ENCODE data around the gene PEX11B.
A peak's percentile ranks its signal among the peaks of the same experiment; 100 is the strongest.

The PEX11B gene, protein sequence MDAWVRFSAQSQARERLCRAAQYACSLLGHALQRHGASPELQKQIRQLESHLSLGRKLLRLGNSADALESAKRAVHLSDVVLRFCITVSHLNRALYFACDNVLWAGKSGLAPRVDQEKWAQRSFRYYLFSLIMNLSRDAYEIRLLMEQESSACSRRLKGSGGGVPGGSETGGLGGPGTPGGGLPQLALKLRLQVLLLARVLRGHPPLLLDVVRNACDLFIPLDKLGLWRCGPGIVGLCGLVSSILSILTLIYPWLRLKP

DNA sequence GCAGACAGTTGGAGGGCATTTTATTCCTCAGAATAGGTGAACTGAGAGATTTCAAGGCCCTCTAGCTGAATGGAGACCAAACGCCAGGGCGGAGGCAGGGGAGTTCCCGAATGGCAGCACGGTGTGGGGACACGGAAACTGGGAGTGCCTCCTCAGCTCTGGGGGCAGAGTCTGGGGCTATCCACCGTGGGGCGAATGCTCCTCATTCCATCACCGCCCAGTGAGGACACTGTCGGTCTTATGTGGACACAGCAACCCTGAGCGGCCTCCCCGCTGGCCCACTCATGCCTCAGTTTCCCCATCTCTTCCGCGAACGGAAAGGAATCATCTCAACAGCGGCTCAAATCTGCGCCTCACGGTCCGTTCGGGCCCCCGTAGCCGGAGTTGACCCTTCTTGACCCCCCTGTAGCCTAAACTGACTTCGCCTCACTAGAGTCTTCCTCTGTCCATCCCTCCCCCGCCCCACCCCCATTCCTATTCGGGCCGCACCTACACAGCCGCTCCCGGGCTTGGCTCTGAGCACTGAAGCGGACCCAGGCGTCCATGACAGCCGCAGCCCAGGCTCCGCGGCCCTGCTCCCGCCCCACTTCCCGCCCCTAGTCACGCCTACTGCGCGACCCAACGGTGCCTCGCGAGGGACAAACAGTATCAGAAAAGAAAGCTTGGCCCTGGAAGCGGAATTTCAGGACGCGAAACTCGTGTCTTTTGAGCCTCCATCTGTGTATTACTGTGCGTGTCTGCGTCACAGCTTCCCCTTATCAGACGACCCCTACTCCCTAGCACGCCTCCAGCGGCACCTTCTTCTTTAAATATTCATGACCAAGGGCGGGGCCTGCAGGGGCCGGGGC lies at the start of gene PEX11B:
Gene PEX11B (minus strand): TSS at position 574 of the 848 bp plus-strand sequence. CDS start 29 bp downstream, at position 545.
- in situ Hi-C loops (cut with MboI; ENCODE audit: low sequenced_read_pairs), result no loop called here
- Histone ChIP-seq H3K27me3 (ENCODE audit: low read depth) (no peaks in the 10 kb centered on the region), H3K4me1 (peaks cover 8% of the 10 kb centered on the region), H3K9me3 (no peaks in the 10 kb centered on the region), H3K4me3 (peak within 1 kb of the TSS; percentile 73), H3K36me3 (replicated peaks) (peaks cover 15% of the 10 kb centered on the region)
- DNase-seq (ENCODE audit: low spot score in 2 of 2), result peak; percentile 87 to 90

DNA sequence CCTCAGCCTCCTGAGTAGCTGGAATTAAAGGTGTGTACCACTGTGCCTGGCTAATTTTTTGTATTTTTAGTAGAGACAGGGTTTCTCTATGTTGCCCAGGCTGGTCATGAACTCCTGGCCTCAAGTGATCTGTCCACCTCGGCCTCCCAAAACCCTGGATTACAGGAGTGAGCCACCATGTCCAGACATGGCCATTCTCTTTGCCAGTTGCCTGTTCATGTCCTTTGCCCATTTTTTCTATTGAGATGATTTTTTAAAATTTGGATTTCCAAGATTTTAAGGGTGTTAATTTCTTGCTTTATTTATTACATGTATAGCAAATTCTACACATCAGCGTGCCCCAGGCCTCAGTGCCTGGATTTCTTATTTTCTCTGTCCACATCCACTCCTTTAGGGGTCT lies 48.8 kb upstream of the PEX11B start:
- no peak for DNase-seq (ENCODE audit: low spot score in 2 of 2)
- Histone ChIP-seq H3K27me3 (ENCODE audit: low read depth) (no peaks in the 10 kb centered on the region), H3K4me1 (peaks cover 15% of the 10 kb centered on the region), H3K9me3 (no peaks in the 10 kb centered on the region), H3K4me3 (no peak overlapping the region), H3K36me3 (replicated peaks) (no peaks in the 10 kb centered on the region)
- in situ Hi-C loops (cut with MboI; ENCODE audit: low sequenced_read_pairs), result no loop called here

DNA sequence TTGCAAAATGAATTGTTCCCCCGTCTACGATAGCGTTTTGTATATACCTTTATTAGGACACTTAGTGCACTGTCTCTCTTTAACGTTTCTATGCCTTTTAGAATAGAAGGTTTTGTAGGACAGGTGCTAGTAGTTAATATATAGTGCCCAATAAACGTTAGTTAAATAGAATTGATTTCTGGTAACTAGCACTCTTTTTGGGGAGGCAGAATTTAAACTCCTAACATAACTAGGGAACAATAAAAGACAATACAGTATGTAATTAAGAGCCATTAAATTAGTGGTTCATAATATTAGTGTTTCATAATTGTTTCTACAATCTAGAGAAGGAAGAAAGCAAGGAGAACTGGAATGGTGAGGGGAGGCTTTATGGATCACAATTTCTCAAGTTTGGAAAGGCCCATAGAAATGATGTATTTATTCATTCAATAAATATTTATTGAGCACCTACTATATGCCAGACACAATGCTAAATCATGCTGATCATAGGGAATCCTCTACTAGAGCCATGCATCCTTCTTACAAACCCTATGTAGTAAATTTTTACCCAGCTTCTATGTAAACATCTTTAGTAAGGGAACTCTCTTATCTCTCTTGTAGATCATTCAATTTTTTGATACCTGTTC lies 46.7 kb upstream of the PEX11B start:
- Histone ChIP-seq H3K4me1 (peaks cover 29% of the 10 kb centered on the region), H3K9me3 (no peaks in the 10 kb centered on the region), H3K27me3 (ENCODE audit: low read depth) (no peaks in the 10 kb centered on the region), H3K4me3 (peak overlapping the region; percentile 44), H3K36me3 (replicated peaks) (no peaks in the 10 kb centered on the region)
- no peak for DNase-seq (ENCODE audit: low spot score in 2 of 2)
- in situ Hi-C loops (cut with MboI; ENCODE audit: low sequenced_read_pairs), result no loop called here

DNA sequence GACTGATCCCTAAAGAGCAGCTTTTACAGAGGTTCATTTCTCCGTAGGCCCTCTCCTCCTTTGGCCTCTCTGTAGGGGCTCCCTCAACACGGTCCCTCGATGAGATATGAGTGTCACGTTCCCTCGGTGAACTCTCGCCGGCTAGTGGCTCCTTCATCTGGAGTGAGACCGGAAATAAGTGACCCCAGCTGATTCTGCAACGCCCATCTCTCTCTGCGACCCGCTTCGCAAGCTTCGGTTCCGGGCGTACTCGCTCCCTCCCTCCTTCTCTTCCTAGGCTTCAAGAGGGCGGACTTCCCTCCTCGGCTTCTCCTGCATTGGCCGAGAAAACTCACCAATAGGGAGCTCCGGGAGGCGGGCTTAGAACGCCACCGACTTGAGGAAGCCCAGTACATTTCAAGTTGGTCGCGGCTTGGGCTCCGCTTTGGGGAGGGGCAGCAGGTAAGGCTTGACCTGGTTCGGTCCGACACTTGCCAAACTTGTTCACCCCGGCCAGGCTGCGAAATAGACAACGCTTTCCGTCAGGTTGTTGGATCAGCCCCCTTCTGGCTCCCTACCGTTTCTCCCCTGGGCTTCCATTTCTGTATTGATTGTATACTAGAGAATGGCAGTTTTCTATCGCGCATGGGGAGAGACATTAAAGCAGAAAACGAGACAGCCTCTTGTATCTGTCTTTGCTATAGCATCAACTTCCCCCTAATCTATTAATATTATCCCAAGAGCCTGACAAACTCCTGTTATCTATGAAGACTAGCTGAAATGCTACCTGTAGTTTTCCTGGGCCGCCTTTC lies 46.0 kb upstream of the PEX11B start, which contains the start of the genes ANKRD34A and POLR3GL:
Gene ANKRD34A (minus strand): TSS at position 248 of the 791 bp plus-strand sequence. CDS start 2,816 bp downstream, outside the sequence.
Gene POLR3GL (plus strand): TSS at position 363 of the 791 bp plus-strand sequence. CDS start 10,176 bp downstream, outside the sequence.
- Histone ChIP-seq H3K36me3 (replicated peaks) (no peaks in the 10 kb centered on the region), H3K27me3 (ENCODE audit: low read depth) (no peaks in the 10 kb centered on the region), H3K4me3 (peak within 1 kb of the TSS; percentile 44), H3K9me3 (no peaks in the 10 kb centered on the region), H3K4me1 (peaks cover 29% of the 10 kb centered on the region)
- in situ Hi-C loops (cut with MboI; ENCODE audit: low sequenced_read_pairs), result loop anchor here (5.0 kb wide), 1 partner anchor 37 kb away; the partner anchor contains the start of gene RBM8A
- peak; percentile 92 to 95 for DNase-seq (ENCODE audit: low spot score in 2 of 2)

DNA sequence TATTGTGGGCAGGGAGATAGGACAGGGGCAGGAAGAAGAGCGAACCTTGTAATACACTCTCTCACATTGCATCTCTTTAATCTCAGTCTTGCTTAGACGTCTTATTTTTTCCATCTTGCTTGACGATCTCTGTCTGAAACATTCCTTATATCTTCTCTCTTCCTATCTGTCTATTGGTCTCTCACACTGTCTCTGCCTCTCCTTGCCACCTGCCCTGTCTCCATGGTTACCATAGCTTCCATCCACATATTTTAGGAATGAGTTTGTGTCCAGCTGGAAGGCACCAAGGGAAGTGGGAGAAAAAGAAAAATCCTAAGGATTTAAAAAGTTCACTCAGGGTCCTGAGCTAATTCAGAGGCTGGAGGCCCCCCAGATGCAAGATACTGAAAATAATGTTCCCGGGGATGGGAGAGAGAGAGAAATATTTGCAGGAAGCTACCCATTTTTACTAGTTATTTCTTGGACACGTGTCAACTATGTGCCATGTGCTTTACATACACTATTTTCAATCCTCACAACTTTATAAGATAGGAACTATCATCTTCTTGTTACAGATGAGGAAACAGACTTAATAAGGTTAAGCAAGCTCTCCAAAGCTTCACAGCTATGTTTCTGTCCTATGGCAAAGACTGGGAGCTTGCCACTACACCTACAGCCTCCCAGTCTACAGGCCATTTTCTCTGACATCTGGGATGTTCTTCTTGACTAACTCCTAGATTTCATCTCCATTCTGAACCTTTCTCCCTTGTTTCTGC lies 44.9 kb upstream of the PEX11B start:
- Histone ChIP-seq H3K36me3 (replicated peaks) (no peaks in the 10 kb centered on the region), H3K9me3 (no peaks in the 10 kb centered on the region), H3K4me1 (peaks cover 31% of the 10 kb centered on the region), H3K27me3 (ENCODE audit: low read depth) (no peaks in the 10 kb centered on the region), H3K4me3 (peak overlapping the region; percentile 44)
- in situ Hi-C loops (cut with MboI; ENCODE audit: low sequenced_read_pairs), result loop anchor here (5.0 kb wide), 1 partner anchor 36 kb away; the partner anchor contains the start of gene RBM8A
- DNase-seq (ENCODE audit: low spot score in 2 of 2), result no peak

DNA sequence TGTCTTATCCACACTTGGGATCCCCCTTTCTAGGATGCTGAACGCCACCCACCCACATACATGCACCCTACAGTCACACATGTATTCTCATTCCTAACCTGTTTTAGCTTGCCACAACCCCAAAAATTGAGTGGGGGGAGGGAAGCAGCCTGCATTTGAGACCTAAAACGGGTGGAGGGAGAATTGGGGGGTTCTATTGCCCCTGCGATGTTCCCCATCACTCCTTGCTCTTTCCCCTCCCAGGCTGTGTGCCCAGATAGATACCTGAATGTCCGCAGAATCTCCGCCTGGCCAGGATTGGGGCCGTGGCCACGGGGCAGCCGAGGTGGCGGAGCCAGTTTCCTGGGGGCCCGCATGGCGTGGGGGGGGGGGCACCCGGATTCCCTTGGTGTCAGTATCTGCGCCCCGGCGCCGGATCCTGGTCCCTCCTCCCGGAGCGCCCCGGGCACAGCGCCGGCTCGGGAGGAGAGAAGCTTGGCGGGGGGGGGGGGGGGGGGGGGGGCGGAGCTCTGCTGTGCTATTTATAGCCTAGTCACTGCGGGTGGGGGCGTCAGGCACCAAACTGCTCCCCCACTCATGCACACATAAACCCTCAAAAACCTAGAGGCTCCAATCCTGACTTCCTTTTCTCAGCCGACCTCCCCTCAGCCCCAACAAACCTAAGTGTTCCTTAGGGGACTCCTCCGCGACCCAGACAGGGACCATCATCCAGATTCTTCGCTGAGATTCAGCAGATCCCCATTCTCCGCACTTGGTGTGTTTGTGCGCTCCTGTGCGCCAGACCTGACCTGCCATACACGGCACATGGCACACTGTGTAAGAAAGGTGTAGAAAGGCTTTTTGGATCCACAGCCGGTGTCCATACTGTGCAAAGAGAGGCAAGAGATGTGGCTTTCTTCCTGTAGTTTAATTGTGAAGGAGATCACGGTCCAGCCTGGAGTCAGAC lies 43.9 kb upstream of the PEX11B start:
- no peaks in the 10 kb centered on the region for H3K36me3 ChIP-seq (replicated peaks)
- H3K4me1 ChIP-seq, result peaks cover 36% of the 10 kb centered on the region
- H3K27me3 ChIP-seq (ENCODE audit: low read depth), result no peaks in the 10 kb centered on the region
- in situ Hi-C loops (cut with MboI; ENCODE audit: low sequenced_read_pairs), result loop anchor here (5.0 kb wide), 1 partner anchor 35 kb away; the partner anchor contains the start of gene RBM8A
- H3K9me3 ChIP-seq, result no peaks in the 10 kb centered on the region
- peak in 1 of 2 experiments; percentile 35 for DNase-seq (ENCODE audit: low spot score in 2 of 2)
- H3K4me3 ChIP-seq, result peak overlapping the region; percentile 27

DNA sequence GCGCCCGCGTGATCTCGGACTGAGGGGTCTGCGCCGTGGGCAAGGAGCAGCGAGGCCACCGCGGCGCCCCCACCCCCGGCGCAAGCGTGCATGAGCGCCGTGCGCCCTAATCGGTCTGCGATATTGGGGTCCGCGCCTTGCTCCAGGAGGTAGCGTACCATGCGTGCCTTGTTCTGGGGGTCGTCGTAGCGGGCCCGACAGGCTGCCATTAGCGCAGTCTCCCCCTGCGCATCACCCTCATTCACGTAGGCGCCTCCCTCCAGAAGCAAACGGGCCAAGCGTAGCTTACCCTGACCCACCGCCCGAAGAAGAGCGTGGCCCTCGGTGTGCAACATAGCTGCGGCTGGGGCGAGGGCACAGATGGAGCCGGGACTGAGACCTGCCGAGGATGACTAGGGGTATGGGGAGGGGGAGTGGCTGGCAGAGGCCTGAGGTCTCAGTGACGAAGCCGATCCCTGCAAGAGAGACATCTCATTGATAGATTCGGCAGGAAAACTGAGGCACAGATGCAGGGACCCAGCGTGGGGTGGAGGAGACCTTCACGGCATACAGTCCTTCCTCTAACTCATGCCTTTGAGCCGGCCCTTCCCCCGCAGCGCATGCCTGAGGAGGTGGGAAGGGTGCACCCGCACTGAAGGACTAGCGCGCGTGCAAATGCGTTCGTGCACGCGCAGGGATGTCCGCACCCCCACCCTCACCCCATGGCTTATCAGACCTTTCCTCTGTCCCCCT lies 43.1 kb upstream of the PEX11B start:
- Histone ChIP-seq H3K36me3 (replicated peaks) (no peaks in the 10 kb centered on the region), H3K9me3 (no peaks in the 10 kb centered on the region), H3K4me3 (peak overlapping the region; percentile 27), H3K4me1 (peaks cover 39% of the 10 kb centered on the region), H3K27me3 (ENCODE audit: low read depth) (no peaks in the 10 kb centered on the region)
- peak in 1 of 2 experiments; percentile 58 for DNase-seq (ENCODE audit: low spot score in 2 of 2)
- in situ Hi-C loops (cut with MboI; ENCODE audit: low sequenced_read_pairs), result loop anchor here (5.0 kb wide), 1 partner anchor 34 kb away; the partner anchor contains the start of gene RBM8A

DNA sequence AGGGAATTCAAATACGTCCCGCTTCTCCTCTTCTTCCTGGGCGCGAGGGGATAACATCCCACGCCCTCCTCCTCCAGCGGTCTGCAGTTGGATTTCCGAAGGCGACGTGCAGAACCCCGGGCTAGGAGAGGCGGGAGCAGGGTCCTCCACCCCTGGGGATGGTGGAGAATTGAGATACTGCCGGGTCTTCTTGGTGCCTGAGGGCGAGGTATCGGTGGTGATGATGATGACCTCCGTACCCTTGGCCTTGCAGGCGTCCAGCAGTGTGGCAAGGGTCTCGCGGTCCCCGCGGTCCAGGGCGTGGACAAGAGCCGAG lies 42.5 kb upstream of the PEX11B start:
- in situ Hi-C loops (cut with MboI; ENCODE audit: low sequenced_read_pairs), result loop anchor here (5.0 kb wide), 1 partner anchor 34 kb away; the partner anchor contains the start of gene RBM8A
- peaks cover 45% of the 10 kb centered on the region for H3K4me1 ChIP-seq
- H3K4me3 ChIP-seq, result peak overlapping the region; percentile 48
- H3K9me3 ChIP-seq, result no peaks in the 10 kb centered on the region
- no peaks in the 10 kb centered on the region for H3K27me3 ChIP-seq (ENCODE audit: low read depth)
- DNase-seq (ENCODE audit: low spot score in 2 of 2), result no peak
- no peaks in the 10 kb centered on the region for H3K36me3 ChIP-seq (replicated peaks)

DNA sequence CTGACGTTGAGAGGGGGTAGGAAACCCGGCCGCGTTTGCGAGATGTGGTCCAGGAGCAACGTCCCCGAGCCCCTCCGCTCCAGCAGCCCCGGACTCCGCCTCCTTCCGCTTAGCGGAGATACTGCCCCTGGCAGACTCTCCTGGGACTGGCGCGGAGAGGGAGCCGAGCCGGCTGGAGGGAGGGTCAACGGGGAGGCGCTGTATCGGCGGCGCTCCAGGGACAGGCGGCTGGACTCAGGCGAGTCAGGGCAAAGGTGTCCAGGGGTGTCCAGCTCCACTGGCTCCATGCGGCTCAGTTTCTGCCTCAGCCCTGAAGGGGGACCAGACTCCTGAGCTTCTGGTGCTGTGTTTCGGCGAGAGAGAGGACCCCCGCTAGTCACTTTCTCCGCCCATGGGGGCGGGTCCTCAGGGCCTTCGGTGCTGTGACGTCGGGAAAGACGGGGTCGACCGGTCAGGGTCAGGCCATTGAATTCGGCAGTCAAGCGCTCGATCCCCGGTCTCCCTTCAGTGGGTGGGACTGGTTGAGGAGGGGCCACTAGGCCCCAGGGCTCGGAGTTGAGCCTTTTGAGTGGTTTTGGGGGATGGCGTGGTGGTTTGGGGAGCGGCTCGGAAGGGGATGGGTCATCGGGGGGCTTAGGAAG lies 42.1 kb upstream of the PEX11B start:
- H3K9me3 ChIP-seq, result no peaks in the 10 kb centered on the region
- H3K4me1 ChIP-seq, result peaks cover 46% of the 10 kb centered on the region
- no peaks in the 10 kb centered on the region for H3K36me3 ChIP-seq (replicated peaks)
- H3K27me3 ChIP-seq (ENCODE audit: low read depth), result no peaks in the 10 kb centered on the region
- DNase-seq (ENCODE audit: low spot score in 2 of 2), result peak; percentile 71 to 92
- in situ Hi-C loops (cut with MboI; ENCODE audit: low sequenced_read_pairs), result loop anchor here (5.0 kb wide), 1 partner anchor 33 kb away; the partner anchor contains the start of gene RBM8A
- H3K4me3 ChIP-seq, result peak overlapping the region; percentile 48

DNA sequence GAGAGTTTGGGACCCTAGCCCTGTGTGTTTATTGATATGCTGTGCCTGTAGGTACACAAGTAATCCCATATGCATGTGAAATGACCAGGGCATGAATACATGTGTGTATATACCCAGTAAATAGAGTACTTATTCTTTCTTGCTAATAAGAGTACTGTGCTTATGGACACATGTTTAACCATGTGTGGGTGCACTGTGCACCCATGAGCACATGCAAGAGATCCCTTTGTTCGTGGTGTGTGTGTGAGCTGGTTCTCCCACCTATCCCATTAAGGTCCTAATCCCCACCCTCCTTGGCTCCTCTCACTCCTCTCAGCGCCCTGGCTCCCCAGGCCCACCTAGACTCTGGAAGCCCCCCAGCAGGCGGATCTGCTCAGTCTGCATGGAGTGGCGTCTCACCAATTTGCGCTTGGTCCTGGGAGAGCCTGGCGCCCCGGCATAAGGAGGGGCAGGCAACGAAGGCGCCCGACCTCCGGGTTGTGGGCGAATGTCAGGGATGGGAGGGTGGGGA lies 41.5 kb upstream of the PEX11B start:
- H3K4me3 ChIP-seq, result peak overlapping the region; percentile 48
- H3K9me3 ChIP-seq, result no peaks in the 10 kb centered on the region
- in situ Hi-C loops (cut with MboI; ENCODE audit: low sequenced_read_pairs), result loop anchor here (5.0 kb wide), 1 partner anchor 33 kb away; the partner anchor contains the start of gene RBM8A
- H3K27me3 ChIP-seq (ENCODE audit: low read depth), result no peaks in the 10 kb centered on the region
- H3K4me1 ChIP-seq, result peaks cover 46% of the 10 kb centered on the region
- DNase-seq (ENCODE audit: low spot score in 2 of 2), result no peak
- H3K36me3 ChIP-seq (replicated peaks), result no peaks in the 10 kb centered on the region

All from HAP-1 (cell line).